Upper lobe of left lung (tissue), 4 donors: Measurements from ENCODE around the gene MXI1.

Experiments
- CTCF ChIP-seq, 6 experiments: fragments of 450-650 bp in 4 of 6; fragments of 200-600 bp in 2 of 6; sonication (generic) in 2 of 6; IDR thresholded peaks; one replicate each; pipeline ENCODE4 v1.5.1; 2016 to 2019; ENCODE audit warnings: antibody characterized with exemption in 6 of 6
- POLR2A ChIP-seq, 4 donors: fragments of 450-650 bp; IDR thresholded peaks; one replicate each; pipeline ENCODE4 v1.5.1; 2016 to 2017; ENCODE audit warnings: antibody characterized with exemption in 4 of 4, mild to moderate bottlenecking in 2 of 4
- POLR2AphosphoS5 ChIP-seq, 2 donors: sonication (generic); formaldehyde crosslinking; IDR thresholded peaks; one replicate each; pipeline ENCODE4 v1.5.1; 2017; ENCODE audit warnings: antibody characterized with exemption in 2 of 2

GRCh38 chr10:110158051-110159005, 49.1 kb upstream of the MXI1 start:
- TF ChIP-seq CTCF (IDR thresholded peaks at IDR 0.05) (no peak), POLR2AphosphoS5 (IDR thresholded peaks at IDR 0.05) (no peak), POLR2A (IDR thresholded peaks at IDR 0.05) (no peak)
